Transverse colon (tissue), 4 donors: ENCODE measurements around the gene P4HB. TPM values are rescaled to one million over a fixed set of nuclear protein-coding genes. Genes with fewer than 3 reads are reported as not detected.
A peak's percentile ranks its signal among the peaks of the same experiment; 100 is the strongest.

Source experiments
- DNase-seq: peaks from one replicate; pipeline ENCODE4 v3.0.0-alpha.2; 2019
- H3K27ac ChIP-seq, 4 donors: fragments of 200-600 bp; sonication (generic); 2 replicates each; pipeline ENCODE4 v1.5.1; 2016 to 2018; ENCODE audit warnings: inconsistent platforms in 4 of 4
- H3K27me3 ChIP-seq: fragments of 200-600 bp; sonication (generic); 2 replicates; pipeline ENCODE4 v1.5.1; 2017; ENCODE audit warnings: inconsistent platforms
- H3K36me3 ChIP-seq, 4 donors: fragments of 200-600 bp; sonication (generic); 2 replicates each; pipeline ENCODE4 v1.5.1; 2017 to 2019; ENCODE audit warnings: inconsistent platforms in 4 of 4
- H3K4me1 ChIP-seq, 4 donors: fragments of 200-600 bp; sonication (generic); 2 replicates each; pipeline ENCODE4 v1.5.1; 2017 to 2020; ENCODE audit warnings: inconsistent platforms in 4 of 4
- H3K4me3 ChIP-seq, 4 donors: fragments of 200-600 bp; sonication (generic); 1 replicate in 1 of 4; 2 replicates in 3 of 4; pipeline versions ENCODE4 v1.5.1 to v1.6.1; 2017 to 2019; ENCODE audit warnings: inconsistent platforms in 4 of 4
- H3K9me3 ChIP-seq, 2 donors: fragments of 200-600 bp; sonication (generic); 2 replicates each; pipeline ENCODE4 v1.5.1; 2017 to 2019; ENCODE audit warnings: inconsistent platforms in 2 of 2
- CTCF ChIP-seq, 5 experiments: fragments of 200-600 bp in 3 of 5; fragments of 450-650 bp in 2 of 5; sonication (generic) in 3 of 5; IDR thresholded peaks; 1 replicate in 2 of 5; 2 replicates in 3 of 5; pipeline ENCODE4 v1.5.1; 2016 to 2017; ENCODE audit warnings: antibody characterized with exemption in 5 of 5, inconsistent platforms in 3 of 5, mild to moderate bottlenecking in 2 of 5, moderate library complexity in 1 of 5
- EP300 ChIP-seq: sonication (generic); formaldehyde crosslinking; IDR thresholded peaks from one replicate; pipeline ENCODE4 v1.6.1; 2017; ENCODE audit warnings: antibody characterized with exemption, low read depth
- POLR2A ChIP-seq: fragments of 450-650 bp; IDR thresholded peaks from one replicate; pipeline ENCODE4 v1.6.1; 2016; ENCODE audit warnings: antibody characterized with exemption, mild to moderate bottlenecking, moderate library complexity
- POLR2AphosphoS5 ChIP-seq, 3 donors: sonication (generic); formaldehyde crosslinking; IDR thresholded peaks; one replicate each; pipeline ENCODE4 v1.6.1; 2016; ENCODE audit warnings: antibody characterized with exemption in 3 of 3
- WGBS, 2 donors: methylation state at CpG; one replicate each; pipeline ENCODE4 v1.1.5; 2018; ENCODE audit warnings: low coverage in 1 of 2; 5-methylcytosine and 5-hydroxymethylcytosine counted together
- in situ Hi-C, 4 donors: fragments of 200-750 bp; cut with MboI; loops; one replicate each; pipeline versions ENCODE4 v1.15.0 to v1.15.1; 2017; ENCODE audit warnings: low sequenced_read_pairs in 3 of 4, low pct_ligation_motif_present in 1 of 4, low pct_unique_long_range_greater_than_20kb in 1 of 4
- intact Hi-C: fragments of 100-400 bp; cut with DNase I; formaldehyde crosslinking; loops from one replicate; pipeline ENCODE4 v1.15.1; 2023; ENCODE audit warnings: low total_unique reads
- total RNA-seq, 4 donors: library from RNA; depleted of rRNA; stranded (reverse); fragments of >200 nt; gene quantifications; one replicate each; pipeline ENCODE4 v1.1.0, GENCODE V29; 2016

Gene P4HB
- total RNA-seq, 4 donors from 2014 or later: 486 to 732 (median 556) TPM

- no peak for TF ChIP-seq POLR2AphosphoS5 (IDR thresholded peaks at IDR 0.05)
- no peak for TF ChIP-seq CTCF (IDR thresholded peaks at IDR 0.05)
- TF ChIP-seq POLR2A: no peak
- no peak for TF ChIP-seq EP300
Observed at GRCh38 chr17:81822996-81823819, 37.1 kb downstream of the P4HB start.

GRCh38 chr17:81822312-81822637, 38.1 kb downstream of the P4HB start:
- Histone ChIP-seq H3K27ac (peak overlapping the region; percentile 91 to 93 (median 92)), H3K9me3 (no peaks in the 10 kb centered on the region), H3K27me3 (no peaks in the 10 kb centered on the region), H3K36me3 (no peaks in the 10 kb centered on the region), H3K4me1 (peaks cover 10 to 24% (median 17%) of the 10 kb centered on the region in 4 donors), H3K4me3 (no peak overlapping the region)
- DNase-seq: no peak
- intact Hi-C loops: no loop called here
- TF ChIP-seq CTCF (IDR thresholded peaks at IDR 0.05) (no peak), POLR2AphosphoS5 (IDR thresholded peaks at IDR 0.05) (no peak), POLR2A (no peak), EP300 (no peak)
- in situ Hi-C loops: no loop called here
- 81% methylated on average over 5 of the region's 8 CpGs; no CpG with 5 or more reads in 1 of the 2 donors for WGBS, 2 donors

More at GRCh38 chr17:81822996-81823819, 37.1 kb downstream of the P4HB start:
- no peaks in the 10 kb centered on the region for H3K36me3 ChIP-seq
- peaks cover 10 to 24% (median 17%) of the 10 kb centered on the region in 4 donors for H3K4me1 ChIP-seq
- intact Hi-C loops: no loop called here
- H3K27me3 ChIP-seq: no peaks in the 10 kb centered on the region
- no peak for DNase-seq
- 93 to 100% methylated on average over 3 to 29 of the region's 30 CpGs for WGBS, 2 donors
- peak overlapping the region in 3 of 4 donors; percentile 91 to 92 (median 92) for H3K27ac ChIP-seq
- no peak overlapping the region for H3K4me3 ChIP-seq
- H3K9me3 ChIP-seq: no peaks in the 10 kb centered on the region
- in situ Hi-C loops: no loop called here

- intact Hi-C loops: no loop called here
- H3K4me3 ChIP-seq: no peak overlapping the region
- DNase-seq: peak; percentile 95
Observed at GRCh38 chr17:81821603-81822311, 38.6 kb downstream of the P4HB start.

More at GRCh38 chr17:81821603-81822311, 38.6 kb downstream of the P4HB start:
- TF ChIP-seq POLR2A: peak; percentile 29
- peak; percentile 51 to 87 (median 69) for TF ChIP-seq CTCF (IDR thresholded peaks at IDR 0.05)
- peak; percentile 57 to 70 (median 67) for TF ChIP-seq POLR2AphosphoS5 (IDR thresholded peaks at IDR 0.05)
- TF ChIP-seq EP300: no peak
- Histone ChIP-seq H3K9me3 (no peaks in the 10 kb centered on the region), H3K27ac (peak overlapping the region; percentile 91 to 93 (median 92)), H3K36me3 (no peaks in the 10 kb centered on the region), H3K4me1 (peaks cover 10 to 24% (median 17%) of the 10 kb centered on the region in 4 donors), H3K27me3 (no peaks in the 10 kb centered on the region)
- in situ Hi-C loops: no loop called here
- 38% methylated on average over 15 of the region's 20 CpGs; no CpG with 5 or more reads in 1 of the 2 donors for WGBS, 2 donors
